Neural crest cell (in vitro differentiated cells): ENCODE data around the gene CRYAB. TPM values are rescaled to one million over a fixed set of nuclear protein-coding genes. Genes with fewer than 3 reads are reported as not detected.
A peak's percentile ranks its signal among the peaks of the same experiment; 100 is the strongest.

ENCODE experiments used
- DNase-seq: peaks from one replicate; pipeline ENCODE4 v3.0.0; 2021; ENCODE audit warnings: low read depth, mixed read lengths, low spot score
- H3K27ac Mint-ChIP-seq: one replicate; pipeline ENCODE4 v1.8.0; 2021; ENCODE audit warnings: mild to moderate bottlenecking, mixed read lengths; ENCODE audit not compliant: unreplicated experiment
- H3K27me3 Mint-ChIP-seq: 2 replicates; pipeline ENCODE4 v1.8.0; 2021; ENCODE audit warnings: low read depth, mild to moderate bottlenecking, mixed read lengths
- H3K36me3 Mint-ChIP-seq: 2 replicates; pipeline ENCODE4 v1.8.0; 2021; ENCODE audit warnings: low read depth, mild to moderate bottlenecking, mixed read lengths
- H3K4me1 Mint-ChIP-seq: 2 replicates; pipeline ENCODE4 v1.8.0; 2021; ENCODE audit warnings: mixed read lengths
- H3K4me3 Mint-ChIP-seq: one replicate; pipeline ENCODE4 v1.8.0; 2021; ENCODE audit warnings: mild to moderate bottlenecking, mixed read lengths
- H3K9me3 Mint-ChIP-seq: 2 replicates; pipeline ENCODE4 v1.8.0; 2021; ENCODE audit warnings: mixed read lengths
- total RNA-seq: library from RNA; stranded (reverse); gene quantifications from 2 replicates; pipeline ENCODE4 v1.2.1, GENCODE V29; 2021
- TF ChIP-seq, protein P1 (sequence below): fragments of 200-600 bp; sonication (generic); conservative IDR thresholded peaks from 2 replicates; pipeline ENCODE4 v1.5.0; 2021; ENCODE audit warnings: antibody characterized with exemption, mild to moderate bottlenecking

CRYAB gene
- total RNA-seq, 1 donor from 2014 or later, result not detected

DNA sequence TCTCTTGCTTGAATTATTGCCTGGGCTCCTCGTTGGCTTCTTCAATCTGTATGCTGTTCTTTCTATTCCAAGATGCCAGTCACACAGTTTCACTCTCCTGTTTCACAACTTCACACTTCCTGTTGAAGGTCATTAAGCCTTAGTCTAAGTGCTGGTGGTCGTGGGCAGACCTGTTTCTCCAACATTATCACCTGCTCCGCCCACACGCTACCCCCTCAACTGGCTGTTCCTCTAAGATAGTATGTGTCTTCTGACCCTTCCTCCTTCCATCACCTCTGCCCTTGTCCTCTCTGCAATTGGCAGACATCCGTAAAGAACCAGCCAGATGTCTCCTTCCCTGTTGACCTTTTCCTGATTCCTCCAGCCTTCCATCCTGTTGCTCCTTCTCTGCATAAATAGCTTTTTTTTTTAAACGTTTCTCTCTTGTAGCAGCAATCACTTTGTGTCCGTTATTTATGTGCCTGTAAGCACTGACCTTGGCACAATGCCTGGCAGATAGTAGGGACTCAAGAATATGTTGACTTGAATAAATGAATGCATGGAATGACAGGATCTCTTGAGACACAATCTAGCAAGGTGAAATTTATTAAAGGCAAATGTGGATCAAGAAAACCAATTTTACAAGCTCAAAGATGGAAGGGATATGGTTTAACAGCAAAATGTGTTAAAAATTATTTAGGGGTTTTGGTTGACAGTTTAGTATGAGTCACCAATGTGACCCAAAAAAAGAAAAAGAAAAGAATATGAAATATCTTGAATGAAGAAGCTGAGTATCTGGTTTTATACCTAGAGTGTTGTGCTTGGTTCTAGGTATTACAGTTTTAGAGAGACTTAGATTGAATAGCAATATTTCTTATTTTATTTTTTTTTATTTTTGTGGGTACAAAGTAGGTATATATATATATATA, 38.2 kb upstream of the CRYAB start:
- Mint-ChIP-seq H3K36me3 (peaks cover 6% of the 10 kb centered on the region), H3K27me3 (no peaks in the 10 kb centered on the region), H3K9me3 (no peaks in the 10 kb centered on the region), H3K4me1 (peaks cover 5% of the 10 kb centered on the region), H3K4me3 (no peak overlapping the region), H3K27ac (no peak overlapping the region)
- TF ChIP-seq, protein P1, sequence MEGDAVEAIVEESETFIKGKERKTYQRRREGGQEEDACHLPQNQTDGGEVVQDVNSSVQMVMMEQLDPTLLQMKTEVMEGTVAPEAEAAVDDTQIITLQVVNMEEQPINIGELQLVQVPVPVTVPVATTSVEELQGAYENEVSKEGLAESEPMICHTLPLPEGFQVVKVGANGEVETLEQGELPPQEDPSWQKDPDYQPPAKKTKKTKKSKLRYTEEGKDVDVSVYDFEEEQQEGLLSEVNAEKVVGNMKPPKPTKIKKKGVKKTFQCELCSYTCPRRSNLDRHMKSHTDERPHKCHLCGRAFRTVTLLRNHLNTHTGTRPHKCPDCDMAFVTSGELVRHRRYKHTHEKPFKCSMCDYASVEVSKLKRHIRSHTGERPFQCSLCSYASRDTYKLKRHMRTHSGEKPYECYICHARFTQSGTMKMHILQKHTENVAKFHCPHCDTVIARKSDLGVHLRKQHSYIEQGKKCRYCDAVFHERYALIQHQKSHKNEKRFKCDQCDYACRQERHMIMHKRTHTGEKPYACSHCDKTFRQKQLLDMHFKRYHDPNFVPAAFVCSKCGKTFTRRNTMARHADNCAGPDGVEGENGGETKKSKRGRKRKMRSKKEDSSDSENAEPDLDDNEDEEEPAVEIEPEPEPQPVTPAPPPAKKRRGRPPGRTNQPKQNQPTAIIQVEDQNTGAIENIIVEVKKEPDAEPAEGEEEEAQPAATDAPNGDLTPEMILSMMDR, result no peak
- no peak for DNase-seq

DNA sequence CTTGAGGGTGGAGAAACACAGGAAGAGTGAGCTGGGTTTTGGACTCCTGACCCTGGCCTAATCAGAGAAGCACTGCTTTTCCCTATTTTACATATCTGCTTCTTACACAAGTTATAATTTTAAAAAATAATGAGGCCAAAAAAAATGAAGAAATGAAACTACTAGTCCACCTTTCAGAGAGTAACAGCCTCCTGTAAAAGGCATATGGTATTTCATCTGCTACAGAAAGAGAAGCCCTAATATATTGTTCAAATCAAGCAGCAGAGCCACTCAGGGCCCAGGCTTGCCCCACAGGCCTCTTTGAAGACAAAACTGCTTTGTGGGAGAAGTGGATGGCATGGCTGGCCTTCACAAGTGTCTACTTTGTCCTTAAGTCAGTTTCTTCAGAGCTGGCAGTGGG, 35.6 kb upstream of the CRYAB start:
- Mint-ChIP-seq H3K9me3 (no peaks in the 10 kb centered on the region), H3K27me3 (no peaks in the 10 kb centered on the region), H3K4me1 (peaks cover 5% of the 10 kb centered on the region), H3K27ac (peak overlapping the region; percentile 50), H3K4me3 (no peak overlapping the region), H3K36me3 (peaks cover 2% of the 10 kb centered on the region)
- TF ChIP-seq, protein P1, result no peak
- no peak for DNase-seq

DNA sequence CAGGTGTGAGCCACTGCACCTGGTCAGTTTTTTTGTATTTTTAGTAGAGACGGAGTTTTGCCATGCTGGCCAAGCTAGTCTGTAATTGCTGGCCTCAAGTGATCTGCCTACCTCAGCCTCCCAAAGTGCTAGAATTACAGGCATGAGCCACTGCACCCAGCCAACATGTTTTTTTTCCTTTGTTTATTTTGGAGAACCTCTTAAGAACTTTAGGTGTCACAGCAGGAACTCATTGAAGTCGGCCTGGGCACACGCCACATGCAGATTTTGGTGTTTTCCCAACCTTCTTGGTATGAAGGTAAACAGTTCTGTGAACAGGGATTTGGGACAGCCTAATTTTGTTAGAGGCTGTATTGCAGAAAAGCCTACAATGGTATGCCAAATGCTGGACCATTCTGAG, 34.9 kb upstream of the CRYAB start:
- TF ChIP-seq, protein P1, result no peak
- Mint-ChIP-seq H3K27me3 (no peaks in the 10 kb centered on the region), H3K9me3 (no peaks in the 10 kb centered on the region), H3K27ac (no peak overlapping the region), H3K36me3 (peaks cover 2% of the 10 kb centered on the region), H3K4me3 (no peak overlapping the region), H3K4me1 (peaks cover 5% of the 10 kb centered on the region)
- DNase-seq, result no peak

DNA sequence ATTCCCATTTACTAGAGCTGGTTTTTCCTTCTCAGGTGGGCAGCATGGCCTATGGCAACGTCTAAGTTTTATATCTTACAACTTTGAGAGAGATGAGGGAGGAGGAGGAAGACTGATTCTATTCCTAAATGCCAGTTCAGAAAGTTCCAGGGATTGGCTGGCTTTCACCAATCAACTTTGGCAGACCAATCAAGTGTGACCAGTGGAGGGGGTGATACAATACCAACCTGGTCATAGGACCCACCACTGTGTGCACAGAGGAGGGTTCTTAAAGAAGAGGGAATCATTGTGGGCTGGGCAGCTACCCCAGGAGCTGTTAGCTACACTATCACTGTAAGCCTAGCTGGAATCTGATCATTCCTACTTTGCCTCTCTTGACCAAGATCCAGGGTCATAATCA, 33.6 kb upstream of the CRYAB start:
- DNase-seq, result no peak
- Mint-ChIP-seq H3K27me3 (no peaks in the 10 kb centered on the region), H3K4me3 (no peak overlapping the region), H3K4me1 (peaks cover 9% of the 10 kb centered on the region), H3K9me3 (no peaks in the 10 kb centered on the region), H3K36me3 (peaks cover 2% of the 10 kb centered on the region), H3K27ac (no peak overlapping the region)
- TF ChIP-seq, protein P1, result no peak

DNA sequence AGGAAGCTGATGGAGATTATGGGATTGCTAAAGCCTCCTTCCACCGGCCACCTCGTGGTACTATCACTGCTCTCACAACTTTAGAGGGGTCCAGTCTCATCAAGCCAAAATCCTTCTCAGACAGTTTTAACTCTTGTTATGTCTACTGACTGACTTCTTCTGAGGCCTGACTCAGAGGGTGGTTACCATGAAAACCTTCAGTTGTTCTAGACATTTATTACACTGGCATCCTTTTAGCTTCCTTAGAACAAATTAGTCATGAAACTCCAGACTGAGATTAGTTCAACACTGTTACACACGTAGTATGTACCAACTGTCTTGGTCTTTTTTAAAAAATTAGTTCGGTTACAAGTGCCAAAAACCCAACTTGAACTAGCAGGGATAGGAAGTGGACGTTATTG, 33.1 kb upstream of the CRYAB start:
- H3K4me3 Mint-ChIP-seq, result no peak overlapping the region
- H3K9me3 Mint-ChIP-seq, result no peaks in the 10 kb centered on the region
- peaks cover 8% of the 10 kb centered on the region for H3K4me1 Mint-ChIP-seq
- no peaks in the 10 kb centered on the region for H3K36me3 Mint-ChIP-seq
- DNase-seq, result no peak
- H3K27me3 Mint-ChIP-seq, result no peaks in the 10 kb centered on the region
- no peak overlapping the region for H3K27ac Mint-ChIP-seq
- TF ChIP-seq, protein P1, result no peak
